Fibroblast of mammary gland (primary cell): Measurements from ENCODE around the gene NCAM1.

ENCODE experiments used
- DNase-seq: peaks from one replicate; pipeline ENCODE4 v3.0.0-alpha.2; 2010; ENCODE audit warnings: low read depth
- H3K4me3 ChIP-seq: 2 replicates; pipeline ENCODE4 v1.5.1; 2011; ENCODE audit warnings: low read depth, mild to moderate bottlenecking, low read length, moderate library complexity; ENCODE audit not compliant: control insufficient read depth
- TF ChIP-seq, protein P1 (sequence below): conservative IDR thresholded peaks from 2 replicates; pipeline ENCODE4 v1.5.1; 2011; ENCODE audit warnings: low read depth, low read length, inconsistent platforms; ENCODE audit not compliant: control insufficient read depth, insufficient read depth

The NCAM1 gene

DNA sequence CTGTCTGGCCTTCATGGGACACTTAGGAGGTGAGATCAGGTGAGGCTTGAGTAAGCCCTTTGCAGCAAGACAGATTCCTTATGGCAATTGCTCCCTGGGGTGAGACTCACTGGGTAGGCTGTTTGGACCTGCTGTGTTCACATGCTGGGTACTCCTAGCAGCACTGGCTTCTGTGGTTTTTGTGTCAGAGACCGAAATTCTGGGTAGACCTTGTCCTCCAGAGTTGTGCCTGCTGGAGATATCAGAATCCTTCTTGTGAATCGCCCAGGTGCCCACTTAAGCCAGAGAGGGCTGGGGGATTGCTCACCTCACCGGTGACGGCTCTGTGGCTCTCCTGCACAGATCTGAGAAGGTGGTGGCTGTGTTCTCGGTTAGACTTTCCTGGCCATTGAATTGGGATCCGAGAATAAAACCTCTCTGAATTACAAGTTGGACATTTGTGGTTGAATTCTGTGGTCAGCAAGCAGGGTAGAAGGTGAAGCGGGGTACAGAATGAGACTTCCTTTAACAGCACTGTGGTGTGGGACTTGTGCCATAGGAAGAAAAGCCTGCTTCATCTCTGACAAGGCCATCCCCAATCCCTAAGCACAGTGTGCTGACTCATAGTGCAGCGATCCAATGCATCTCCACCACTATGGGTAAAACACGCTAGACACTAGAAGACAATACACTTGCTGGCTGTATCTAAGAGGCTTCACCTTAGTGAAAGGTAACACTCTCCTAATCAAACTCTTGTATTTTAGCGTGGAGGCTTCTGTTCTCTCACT is 300.7 kb downstream of the NCAM1 start:
- H3K4me3 ChIP-seq, result no peak overlapping the region
- DNase-seq, result no peak
- TF ChIP-seq, protein P1, sequence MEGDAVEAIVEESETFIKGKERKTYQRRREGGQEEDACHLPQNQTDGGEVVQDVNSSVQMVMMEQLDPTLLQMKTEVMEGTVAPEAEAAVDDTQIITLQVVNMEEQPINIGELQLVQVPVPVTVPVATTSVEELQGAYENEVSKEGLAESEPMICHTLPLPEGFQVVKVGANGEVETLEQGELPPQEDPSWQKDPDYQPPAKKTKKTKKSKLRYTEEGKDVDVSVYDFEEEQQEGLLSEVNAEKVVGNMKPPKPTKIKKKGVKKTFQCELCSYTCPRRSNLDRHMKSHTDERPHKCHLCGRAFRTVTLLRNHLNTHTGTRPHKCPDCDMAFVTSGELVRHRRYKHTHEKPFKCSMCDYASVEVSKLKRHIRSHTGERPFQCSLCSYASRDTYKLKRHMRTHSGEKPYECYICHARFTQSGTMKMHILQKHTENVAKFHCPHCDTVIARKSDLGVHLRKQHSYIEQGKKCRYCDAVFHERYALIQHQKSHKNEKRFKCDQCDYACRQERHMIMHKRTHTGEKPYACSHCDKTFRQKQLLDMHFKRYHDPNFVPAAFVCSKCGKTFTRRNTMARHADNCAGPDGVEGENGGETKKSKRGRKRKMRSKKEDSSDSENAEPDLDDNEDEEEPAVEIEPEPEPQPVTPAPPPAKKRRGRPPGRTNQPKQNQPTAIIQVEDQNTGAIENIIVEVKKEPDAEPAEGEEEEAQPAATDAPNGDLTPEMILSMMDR, result no peak

DNA sequence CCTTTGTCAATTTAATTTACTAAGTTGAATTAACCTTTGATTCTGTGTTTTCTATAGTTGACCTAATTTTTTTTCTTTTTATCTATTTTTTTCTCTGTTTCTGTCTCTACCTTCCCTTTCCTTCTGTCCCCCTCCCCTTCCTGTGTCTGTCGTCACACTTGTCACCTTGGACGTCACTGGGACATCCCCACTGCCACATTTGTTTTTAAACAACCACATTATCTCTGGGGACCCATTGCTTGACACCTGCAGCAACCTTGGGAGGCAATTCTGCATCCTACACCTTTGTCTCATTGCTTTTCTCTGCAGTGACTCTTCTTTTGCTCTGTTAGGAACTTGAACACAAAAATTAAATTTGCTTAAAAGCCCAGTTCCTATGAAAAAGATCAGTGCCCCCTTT is 301.4 kb downstream of the NCAM1 start:
- TF ChIP-seq, protein P1, result no peak
- H3K4me3 ChIP-seq, result no peak overlapping the region

DNA sequence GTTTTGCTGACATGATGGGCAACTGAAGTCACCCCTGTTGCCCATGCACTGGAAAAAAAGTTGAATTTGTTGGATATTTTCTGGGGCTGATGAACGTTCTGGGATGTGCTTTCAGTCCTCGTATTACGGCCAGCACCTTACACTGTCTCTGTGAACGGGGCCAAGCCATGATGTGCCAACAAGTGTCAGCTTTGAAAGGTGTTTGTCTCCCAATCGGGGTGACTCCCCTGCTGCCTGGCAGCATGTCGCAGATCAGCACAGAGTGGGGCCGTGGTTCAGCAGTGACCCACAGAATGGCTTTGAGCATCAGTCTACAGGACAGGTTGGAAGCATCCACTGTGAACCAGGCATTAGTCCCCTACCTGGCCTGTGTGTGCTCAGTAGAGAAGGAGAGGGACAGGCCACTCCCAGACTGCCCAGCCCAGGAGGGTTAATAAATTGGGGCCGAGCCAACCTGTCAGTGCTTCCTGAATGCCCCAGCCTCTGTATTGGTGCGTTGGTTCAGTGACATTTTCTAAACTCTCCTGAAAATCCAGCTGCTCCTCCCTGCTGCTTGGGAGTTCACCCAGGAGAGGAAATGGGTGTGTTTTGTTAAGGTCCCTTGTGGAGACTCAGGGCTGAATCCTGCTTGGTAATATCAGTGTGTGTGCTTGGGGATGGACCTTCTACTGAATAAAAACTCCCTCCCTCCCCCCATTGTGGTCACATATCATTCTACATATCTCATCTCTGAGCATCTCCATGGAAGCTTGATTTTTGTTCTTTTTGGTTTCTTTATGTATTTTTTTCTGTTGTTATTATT is 302.4 kb downstream of the NCAM1 start:
- TF ChIP-seq, protein P1, result no peak
- no peak overlapping the region for H3K4me3 ChIP-seq
- no peak for DNase-seq

More for the DNA sequence above, 301.4 kb downstream of the NCAM1 start:
- no peak for DNase-seq

DNA sequence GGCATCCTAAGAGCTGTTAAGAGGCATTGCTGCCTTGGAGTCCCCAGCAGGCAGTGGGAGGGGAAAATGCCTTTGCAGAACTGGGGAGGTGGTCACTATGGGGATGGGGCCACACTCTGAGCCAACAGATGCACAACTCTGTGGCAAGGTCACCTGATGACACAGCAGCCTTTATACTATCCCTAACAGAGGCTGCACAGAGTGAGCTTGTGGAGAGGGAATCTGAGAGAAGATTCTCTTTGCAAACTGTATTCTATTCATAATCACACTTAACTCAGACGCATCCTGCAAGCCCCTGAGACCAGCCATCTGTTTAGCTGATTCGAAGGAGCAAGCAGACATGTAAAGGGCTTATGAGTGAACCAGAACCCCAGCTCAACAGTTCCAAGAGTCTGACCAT is 304.1 kb downstream of the NCAM1 start:
- no peak for DNase-seq

DNA sequence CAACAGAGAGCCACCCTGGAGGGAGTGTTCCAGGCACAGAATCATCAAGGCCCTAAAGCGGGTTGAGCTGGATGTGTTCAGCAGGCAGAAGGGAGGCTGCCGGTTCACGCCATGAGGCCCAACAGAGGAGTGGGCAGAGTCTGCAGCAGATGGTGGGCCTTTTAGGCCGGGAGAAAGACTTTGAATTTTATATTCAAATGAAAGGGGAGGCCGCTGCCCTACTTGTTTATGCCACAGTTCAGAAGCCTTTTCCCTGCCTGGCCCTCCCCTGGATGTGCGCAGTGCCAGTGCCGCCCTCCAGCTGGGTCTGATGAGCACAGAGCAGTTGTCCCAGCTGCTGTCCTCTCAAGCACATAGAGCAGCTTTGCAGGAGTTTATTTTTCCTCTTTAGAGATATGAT is 306.3 kb downstream of the NCAM1 start:
- no peak overlapping the region for H3K4me3 ChIP-seq
- TF ChIP-seq, protein P1, result no peak
- DNase-seq, result no peak

More for the DNA sequence above, 304.1 kb downstream of the NCAM1 start:
- no peak overlapping the region for H3K4me3 ChIP-seq
- TF ChIP-seq, protein P1, result no peak

DNA sequence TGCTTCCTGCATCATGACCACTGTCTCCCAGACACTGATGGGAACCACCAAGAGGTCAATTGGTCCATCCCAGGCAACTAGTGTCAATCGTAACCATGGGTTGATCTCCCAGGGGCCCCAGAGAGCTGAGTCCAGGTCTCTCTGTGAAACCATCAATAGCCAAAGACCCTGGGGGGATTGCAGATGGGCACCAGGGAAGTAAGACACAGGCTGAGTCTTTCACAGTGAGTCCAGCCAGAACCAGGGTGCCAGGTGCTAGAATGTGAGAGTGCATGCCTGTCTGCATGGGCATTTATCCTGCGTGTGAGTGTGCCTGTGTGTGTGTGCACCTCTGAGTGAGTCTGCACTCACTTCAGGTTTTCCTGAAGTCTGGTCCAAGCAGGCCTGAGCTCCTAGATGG is 307.9 kb downstream of the NCAM1 start:
- TF ChIP-seq, protein P1, result no peak
- no peak overlapping the region for H3K4me3 ChIP-seq
- no peak for DNase-seq
